C4-2B (cell line): ENCODE data around the gene COL9A2.

ENCODE experiments used
- H3K27ac ChIP-seq: fragments of 450-650 bp; 2 replicates; pipeline ENCODE4 v1.5.1; 2017
- CTCF ChIP-seq: fragments of 450-650 bp; conservative IDR thresholded peaks from 2 replicates; pipeline ENCODE4 v1.5.1; 2017; ENCODE audit warnings: mild to moderate bottlenecking
- ZFX ChIP-seq: fragments of 450-650 bp; IDR thresholded peaks from 2 replicates; pipeline ENCODE4 v1.6.1; 2017

The COL9A2 gene

DNA sequence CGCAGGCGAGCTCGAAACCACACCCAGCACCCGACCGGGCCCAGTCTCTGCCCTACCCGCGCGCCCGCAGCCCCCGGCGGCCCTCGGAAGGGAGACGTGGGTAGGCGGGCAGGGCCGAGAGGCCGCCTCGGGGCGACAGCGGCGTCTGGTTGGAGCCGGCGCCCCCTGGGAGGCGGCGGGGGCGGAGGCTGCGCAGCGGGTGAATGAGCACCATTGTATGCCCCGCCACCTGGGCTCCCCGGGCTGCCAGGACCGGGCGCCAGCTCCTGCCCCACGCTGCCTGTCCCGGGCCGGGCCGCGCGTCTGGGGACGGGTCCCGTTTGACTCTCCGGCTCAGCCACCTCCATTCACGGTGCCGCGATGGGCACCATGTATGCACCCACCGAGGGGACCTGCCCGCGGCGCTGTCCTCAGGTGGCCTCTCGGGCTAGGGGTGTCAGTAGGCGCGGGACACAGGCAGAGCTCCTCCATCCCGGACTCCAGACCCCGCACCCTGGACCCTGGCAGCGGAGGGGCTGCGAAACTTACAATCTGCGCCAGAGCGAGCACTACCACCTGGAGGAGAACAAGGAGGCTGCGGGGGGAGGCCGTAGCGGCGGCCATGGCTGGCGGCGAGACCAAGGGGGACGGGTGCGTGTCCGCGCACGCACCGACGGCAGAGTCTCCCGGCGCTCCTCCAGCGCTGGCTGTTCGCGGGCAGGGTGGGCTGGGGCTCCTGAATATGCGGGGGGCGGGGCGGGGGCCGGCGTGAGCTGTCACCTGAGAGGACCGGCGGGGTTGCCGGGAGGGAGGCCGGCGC lies at the start of gene COL9A2:
Gene COL9A2 (minus strand): TSS at position 692 of the 799 bp plus-strand sequence. CDS start 89 bp downstream, at position 603.
- TF ChIP-seq CTCF = no peak
- TF ChIP-seq ZFX = no peak
- no peak within 1 kb of the TSS for H3K27ac ChIP-seq

DNA sequence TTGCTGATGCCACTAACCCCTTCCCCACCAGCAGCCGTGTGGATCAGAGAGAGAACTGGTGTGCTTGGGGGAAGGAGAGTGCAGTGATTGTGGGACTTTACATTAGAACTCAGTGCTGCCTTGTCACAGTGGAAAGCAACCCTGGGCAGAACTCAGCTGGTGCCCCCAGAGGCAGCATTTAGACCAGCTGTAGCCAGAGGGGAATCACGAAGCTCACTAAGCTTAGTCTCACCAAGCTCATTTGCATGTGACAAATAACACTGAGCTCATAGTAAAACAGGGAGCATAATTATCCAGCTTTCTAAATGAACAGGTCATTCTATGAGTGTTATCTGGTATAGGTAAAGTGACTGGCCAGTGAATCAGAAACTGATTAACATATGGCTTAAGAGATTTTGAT lies 46.6 kb upstream of the COL9A2 start:
- H3K27ac ChIP-seq = no peak overlapping the region
- TF ChIP-seq CTCF = no peak
- no peak for TF ChIP-seq ZFX

DNA sequence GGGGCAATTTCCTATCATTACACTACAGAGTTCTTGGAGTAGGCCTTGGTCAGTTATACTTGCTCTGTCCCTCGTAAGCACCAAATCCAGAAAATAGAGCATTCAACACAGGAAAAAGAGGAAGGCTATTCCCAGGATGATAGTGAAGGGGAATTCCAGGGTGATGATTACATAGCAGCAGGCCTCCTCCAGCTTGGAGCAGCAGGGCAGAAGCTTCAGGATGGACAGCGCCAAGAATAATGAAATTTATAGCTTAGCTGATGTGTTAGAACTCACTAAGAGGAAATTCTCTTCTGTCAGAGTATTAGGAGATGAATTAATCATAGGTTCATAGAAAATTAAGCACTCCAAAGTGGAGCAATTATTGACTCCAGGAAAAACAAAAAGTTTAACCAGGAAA lies 45.6 kb upstream of the COL9A2 start:
- TF ChIP-seq CTCF (no peak), ZFX (no peak)

DNA sequence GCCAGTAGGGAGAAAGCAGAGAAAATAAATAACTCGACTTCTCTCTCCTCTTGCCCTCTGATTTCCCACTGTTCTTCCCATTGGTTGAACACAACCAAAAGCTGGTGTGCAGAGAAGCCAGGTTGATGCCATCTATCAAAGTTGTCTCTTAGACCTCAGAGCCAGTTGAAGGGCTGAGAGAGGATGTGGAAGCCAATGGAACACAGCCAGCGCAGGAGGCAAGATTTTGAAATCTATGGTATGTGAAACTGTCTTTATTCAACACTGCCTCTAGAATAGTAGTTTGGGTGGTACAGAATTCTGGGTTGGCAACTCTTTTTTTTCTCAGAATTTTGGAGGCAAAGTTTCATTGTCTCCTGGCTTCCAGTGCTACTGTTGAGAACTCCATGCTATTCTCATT lies 45.1 kb upstream of the COL9A2 start:
- no peak overlapping the region for H3K27ac ChIP-seq
- no peak for TF ChIP-seq ZFX
- TF ChIP-seq CTCF = no peak

More for the DNA sequence above, 45.6 kb upstream of the COL9A2 start:
- H3K27ac ChIP-seq = no peak overlapping the region

DNA sequence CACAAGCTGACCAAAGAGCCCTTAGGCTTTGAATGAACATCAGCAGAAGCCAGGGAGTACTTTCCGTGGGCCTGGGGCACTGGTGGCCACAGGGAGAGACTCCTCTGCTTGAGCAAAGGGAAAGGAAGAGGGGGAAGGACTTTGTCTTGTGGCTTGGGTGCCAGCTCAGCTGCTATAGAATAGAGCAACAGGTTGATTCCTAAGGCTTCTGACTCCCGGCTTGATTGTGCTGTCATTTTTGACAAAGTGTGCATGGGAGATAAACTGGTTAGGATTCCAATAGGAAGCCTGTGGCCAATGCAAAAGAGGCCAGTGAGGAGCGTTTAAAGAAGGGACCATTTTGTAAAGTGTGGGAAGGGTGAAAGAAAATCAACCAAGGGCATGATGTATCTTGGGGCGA lies 44.6 kb upstream of the COL9A2 start:
- no peak for TF ChIP-seq ZFX
- no peak for TF ChIP-seq CTCF

GRCh38 chr1:40361201-40361600 lies 44.1 kb upstream of the COL9A2 start:
- TF ChIP-seq CTCF (no peak), ZFX (no peak)
- no peak overlapping the region for H3K27ac ChIP-seq

More for the DNA sequence above, 44.6 kb upstream of the COL9A2 start:
- H3K27ac ChIP-seq = no peak overlapping the region

- TF ChIP-seq CTCF (no peak), ZFX (no peak)
- H3K27ac ChIP-seq = no peak overlapping the region
Observed at GRCh38 chr1:40360631-40361030, 43.5 kb upstream of the COL9A2 start.
